Stimulated activated CD4-positive, alpha-beta T cell treated with anti-CD3 and anti-CD28 coated beads, Interleukin-15, amount 100 ng/mL, for 48 hours (primary cell): ENCODE measurements around the gene PXN.
"Not testable (repeated sequence)": the region's sequence is repeated elsewhere in the genome, so short reads cannot be mapped to it uniquely, and the experiment has no call there.

Experiments
- DNase-seq, 2 donors: peaks; one replicate each; pipeline ENCODE4 v3.0.0-alpha.2; 2020; ENCODE audit warnings: low read depth in 2 of 2

The PXN gene

GRCh38 chr12:120211243-120211903 is 54.2 kb downstream of the PXN start:
- DNase-seq, result no peak

GRCh38 chr12:120209851-120210250 is 55.7 kb downstream of the PXN start:
- no peak for DNase-seq

GRCh38 chr12:120207227-120207626 is 58.3 kb downstream of the PXN start:
- DNase-seq, result no peak

- not testable (repeated sequence) for DNase-seq
These were observed 58.7 kb downstream of the PXN start for GRCh38 chr12:120206781-120207180.

- DNase-seq, result no peak
These were observed 59.3 kb downstream of the PXN start for GRCh38 chr12:120206228-120206627.

- no peak for DNase-seq
These were observed 61.4 kb downstream of the PXN start for GRCh38 chr12:120204171-120204570.

GRCh38 chr12:120200364-120200800 is 65.1 kb downstream of the PXN start:
- no peak for DNase-seq

- DNase-seq, result peak in 1 of 2 donors; percentile 27
These were observed 65.8 kb downstream of the PXN start for GRCh38 chr12:120199595-120200306.

GRCh38 chr12:120199025-120199424 is 66.5 kb downstream of the PXN start:
- DNase-seq, result no peak

GRCh38 chr12:120197542-120197887 is 68.0 kb downstream of the PXN start:
- no peak for DNase-seq

- not testable (repeated sequence) for DNase-seq
These were observed 68.6 kb downstream of the PXN start for GRCh38 chr12:120196817-120197541.

- no peak for DNase-seq
These were observed 69.2 kb downstream of the PXN start for GRCh38 chr12:120196363-120196762.

GRCh38 chr12:120194534-120195395 is 70.8 kb downstream of the PXN start, which contains the start of gene GCN1:
TSS of gene GCN1 (minus strand) at chr12:120194715. CDS start at chr12:120194697, 18 bp downstream.
- DNase-seq, result peak; percentile 76 to 87

GRCh38 chr12:120194226-120194533 is 71.3 kb downstream of the PXN start:
- no peak for DNase-seq

GRCh38 chr12:120193286-120193685 is 72.2 kb downstream of the PXN start:
- not testable (repeated sequence) for DNase-seq

GRCh38 chr12:120190985-120191480 is 74.5 kb downstream of the PXN start:
- no peak for DNase-seq

- no peak for DNase-seq
These were observed 75.1 kb downstream of the PXN start for GRCh38 chr12:120190386-120190785.

- no peak for DNase-seq
These were observed 78.9 kb downstream of the PXN start for GRCh38 chr12:120186654-120187053.

GRCh38 chr12:120183211-120183631 is 82.3 kb downstream of the PXN start:
- no peak for DNase-seq

- no peak for DNase-seq
These were observed 83.4 kb downstream of the PXN start for GRCh38 chr12:120181991-120182631.

GRCh38 chr12:120180975-120181374 is 84.6 kb downstream of the PXN start:
- DNase-seq, result no peak
